ENCODE data around the gene ADGRG4.

ADGRG4 gene

DNA sequence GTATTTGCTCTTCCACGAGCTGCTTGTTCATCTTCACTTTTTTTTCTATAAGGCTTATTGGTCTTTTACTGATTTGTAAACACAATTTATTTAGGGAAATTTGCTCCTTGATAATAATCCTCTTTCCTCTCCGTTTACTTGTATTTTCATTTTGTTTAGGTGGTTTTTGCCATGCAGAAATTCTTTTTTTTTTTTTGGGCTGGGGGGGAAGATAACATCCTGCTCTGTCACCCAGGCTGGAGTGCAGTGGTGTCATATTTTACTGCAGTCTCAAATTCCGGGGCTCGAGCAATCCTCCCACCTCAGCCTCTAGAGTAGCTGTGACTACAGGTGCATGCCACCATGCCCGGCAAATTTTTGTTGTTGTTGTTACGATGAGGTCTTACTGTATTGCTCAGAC, 155.4 kb downstream of the ADGRG4 start:
- no peak for DNase-seq (ENCODE audit: low read depth in 3 of 3)

DNA sequence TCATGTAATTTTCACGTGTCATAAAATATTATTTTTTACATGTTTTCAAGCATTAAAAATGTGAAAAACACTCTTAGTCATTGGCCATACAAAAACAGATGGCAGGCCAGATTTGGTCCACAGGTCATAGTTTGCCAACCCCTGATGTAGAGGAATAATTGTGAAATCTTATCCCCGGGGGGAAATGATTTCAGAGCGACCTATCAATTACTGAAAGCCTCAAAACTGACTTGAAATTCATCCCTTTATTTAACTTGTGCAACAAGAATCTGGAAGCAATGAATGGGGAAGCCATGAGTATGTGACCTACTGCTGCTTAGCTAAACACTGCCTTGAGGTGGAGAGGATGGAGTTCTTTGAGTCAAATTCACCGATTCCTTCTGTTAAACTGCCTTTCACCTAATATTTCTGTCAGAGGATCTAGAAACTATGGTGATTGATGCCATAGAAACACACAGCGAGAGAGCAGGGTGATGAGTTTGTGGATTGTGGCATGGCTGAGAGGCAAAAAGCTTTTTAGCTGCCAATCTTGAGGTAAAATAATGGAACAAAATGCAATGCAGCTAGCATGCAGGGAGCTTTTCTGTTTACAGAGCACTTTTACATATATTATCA, 156.6 kb downstream of the ADGRG4 start:
- DNase-seq (ENCODE audit: low read depth in 3 of 3), result no peak

DNA sequence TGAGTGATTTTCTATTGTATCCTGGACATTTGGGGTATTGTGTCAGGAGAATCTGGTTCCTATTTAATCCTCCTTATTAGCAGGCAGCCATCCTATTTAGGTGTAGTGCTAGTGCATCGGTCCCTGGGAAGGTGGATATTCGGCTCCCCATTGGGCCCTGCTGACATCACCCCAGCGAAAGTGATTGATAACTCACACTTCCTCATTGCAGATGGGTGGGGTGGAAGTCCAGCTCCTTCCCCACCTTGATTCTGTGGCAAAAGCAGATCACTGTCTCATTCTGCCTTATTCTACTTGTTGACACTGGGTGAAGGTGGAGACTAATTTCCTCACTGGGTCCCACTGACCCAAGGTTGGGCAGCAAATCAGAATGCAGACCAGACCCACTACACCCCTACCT, 163.8 kb downstream of the ADGRG4 start:
- no peak for DNase-seq (ENCODE audit: low read depth in 3 of 3)
